A172 (cell line): Measurements from ENCODE around the gene SLCO3A1. TPM values are rescaled to one million over a fixed set of nuclear protein-coding genes. Genes with fewer than 3 reads are reported as not detected.

Experiments used
- DNase-seq: peaks from one replicate; pipeline ENCODE4 v3.0.0-alpha.2; 2015; ENCODE audit warnings: low spot score
- total RNA-seq: library from RNA; depleted of rRNA; stranded (reverse); fragments of >200 nt; shearing (Covaris generic); gene quantifications from 2 replicates; pipeline ENCODE4 v1.2.3, GENCODE V29; 2014

The SLCO3A1 gene
- total RNA-seq, 1 experiment from 2014 or later = 4.0 TPM

DNA sequence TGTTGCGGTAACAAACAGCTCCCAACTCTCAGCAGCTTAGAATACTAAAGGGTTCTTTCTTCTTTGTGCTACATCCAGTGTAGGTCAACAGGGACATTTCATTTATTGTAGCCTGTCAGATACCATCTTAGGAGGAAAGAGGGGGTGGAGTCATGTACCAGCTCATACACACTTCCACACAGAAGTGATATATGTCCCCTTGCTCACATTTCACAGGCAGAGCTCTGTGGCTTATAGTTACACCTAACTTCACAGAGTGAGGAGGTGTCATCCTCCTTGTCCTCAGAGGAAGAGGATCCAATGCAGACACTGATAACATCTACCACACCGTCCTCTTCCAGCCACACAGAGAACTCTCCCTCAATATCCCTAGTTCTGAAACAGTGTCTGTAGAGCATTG lies 247.2 kb downstream of the SLCO3A1 start:
- no peak for DNase-seq

GRCh38 chr15:92101708-92102394 lies 248.3 kb downstream of the SLCO3A1 start:
- no peak for DNase-seq

- DNase-seq = no peak
Observed at GRCh38 chr15:92102395-92102755, 248.9 kb downstream of the SLCO3A1 start.

- no peak for DNase-seq
Observed at GRCh38 chr15:92104072-92104471, 250.6 kb downstream of the SLCO3A1 start.

DNA sequence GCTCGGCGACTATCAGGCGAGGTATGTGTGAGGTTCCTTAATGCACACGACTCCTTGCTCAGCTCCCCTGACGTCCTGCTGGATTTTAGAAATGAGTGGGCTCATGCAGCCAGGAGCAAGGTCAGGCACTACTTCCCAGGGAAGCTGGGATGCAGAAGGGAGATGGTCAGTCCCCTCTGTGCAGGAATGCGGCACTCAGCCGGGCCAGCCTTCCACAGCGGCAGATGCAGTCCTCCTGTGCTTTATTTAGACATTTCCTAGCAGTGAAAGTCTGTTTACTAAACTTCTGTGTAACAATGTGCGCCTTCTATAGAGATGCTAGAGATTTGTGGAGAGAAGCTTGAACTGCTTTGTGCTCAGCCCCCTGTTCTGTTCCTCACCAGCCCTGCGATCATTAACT lies 252.1 kb downstream of the SLCO3A1 start:
- DNase-seq = no peak

DNA sequence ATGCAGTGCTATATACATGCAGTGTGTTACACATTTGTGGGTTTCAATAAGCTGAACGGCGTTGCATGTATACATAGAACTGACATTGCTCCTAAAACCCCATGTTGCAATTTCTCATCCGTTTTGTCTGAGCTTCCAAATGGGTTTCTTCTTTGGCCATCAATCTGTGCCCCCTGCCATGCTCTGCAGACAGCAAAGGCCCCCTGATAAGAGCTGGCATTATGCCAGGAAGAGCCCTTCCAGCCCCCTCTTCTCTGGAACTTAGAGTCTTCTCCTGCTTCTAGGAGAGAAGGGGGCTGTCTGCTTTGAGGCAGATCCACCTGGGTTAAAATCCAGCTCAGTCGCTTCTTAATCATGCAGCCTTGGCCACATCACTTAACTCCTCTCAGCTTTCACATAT lies 254.0 kb downstream of the SLCO3A1 start:
- no peak for DNase-seq

DNA sequence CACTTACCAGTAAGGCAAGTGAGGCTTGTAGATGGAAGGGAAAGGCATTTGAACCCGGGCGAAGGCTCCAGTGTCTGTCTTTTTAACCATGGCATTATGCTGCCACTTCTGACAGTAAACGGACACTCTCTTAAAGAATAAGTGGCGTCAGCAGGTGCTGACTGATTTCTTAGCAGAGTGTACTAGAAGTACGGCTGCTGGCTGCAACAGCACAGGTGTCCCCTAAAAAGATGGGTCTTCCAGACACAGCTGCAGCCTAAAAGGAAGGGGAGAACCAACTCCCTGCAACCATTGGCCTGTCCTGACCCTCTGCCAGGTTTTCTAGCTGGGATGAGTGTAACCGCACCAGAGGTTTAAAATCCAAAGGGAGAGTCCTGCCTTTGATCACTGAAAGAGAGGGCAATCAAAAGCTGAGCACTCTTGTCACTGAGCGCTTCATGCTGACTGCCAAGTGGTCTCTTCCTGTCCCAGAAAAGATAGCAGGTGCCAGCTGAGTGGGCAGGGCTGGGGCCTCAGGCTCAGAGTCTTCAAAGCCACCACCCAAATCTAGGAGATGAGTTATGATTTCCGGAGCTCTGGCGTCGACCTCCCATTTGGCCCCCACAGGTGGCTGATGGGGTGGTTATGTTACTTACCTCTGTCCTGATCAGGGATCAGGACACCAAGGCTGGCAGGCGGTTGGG lies 255.8 kb downstream of the SLCO3A1 start:
- no peak for DNase-seq

DNA sequence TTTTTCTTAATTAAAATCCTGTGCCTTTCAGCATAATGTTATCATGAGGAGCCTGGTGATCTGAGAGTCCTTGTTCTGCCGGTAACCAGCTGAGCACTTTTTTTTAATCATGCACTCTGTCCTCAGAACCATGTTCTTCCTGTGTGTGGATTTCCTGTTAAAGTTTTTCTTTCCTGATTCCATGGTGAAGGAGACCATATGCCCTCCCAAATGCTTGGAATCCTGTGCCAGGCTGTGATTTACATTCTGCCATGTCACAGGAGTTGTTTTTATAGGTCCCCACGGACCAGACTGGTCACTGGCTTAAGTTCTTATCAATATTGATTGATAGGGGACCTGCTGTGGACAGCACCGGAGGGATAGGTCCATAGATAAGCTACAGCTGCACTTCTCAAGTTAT lies 257.8 kb downstream of the SLCO3A1 start:
- DNase-seq = no peak

GRCh38 chr15:92111751-92112150 lies 258.2 kb downstream of the SLCO3A1 start:
- DNase-seq = no peak

GRCh38 chr15:92112180-92112579 lies 258.7 kb downstream of the SLCO3A1 start:
- no peak for DNase-seq

DNA sequence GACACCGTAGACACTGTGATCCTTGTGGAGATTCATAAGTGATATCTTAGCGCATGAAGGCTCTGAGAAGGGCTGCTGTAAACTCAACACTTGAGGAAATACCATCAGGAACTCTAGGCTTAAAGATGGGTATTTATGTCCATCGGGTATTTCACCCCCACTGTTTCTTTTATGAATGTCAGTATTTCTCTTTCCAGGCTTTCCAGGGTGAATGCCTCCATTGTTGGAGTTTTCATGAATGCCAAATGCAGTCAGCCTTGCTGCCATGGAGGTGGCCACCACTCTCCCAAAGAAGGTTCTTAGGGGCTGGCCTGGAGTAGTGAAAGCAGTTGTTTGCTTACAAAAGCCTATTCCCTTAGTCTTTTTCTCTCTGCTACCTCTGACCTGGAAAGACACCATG lies 259.2 kb downstream of the SLCO3A1 start:
- DNase-seq = no peak

- no peak for DNase-seq
Observed at GRCh38 chr15:92113832-92114231, 260.3 kb downstream of the SLCO3A1 start.

- no peak for DNase-seq
Observed at GRCh38 chr15:92115834-92116233, 262.3 kb downstream of the SLCO3A1 start.

DNA sequence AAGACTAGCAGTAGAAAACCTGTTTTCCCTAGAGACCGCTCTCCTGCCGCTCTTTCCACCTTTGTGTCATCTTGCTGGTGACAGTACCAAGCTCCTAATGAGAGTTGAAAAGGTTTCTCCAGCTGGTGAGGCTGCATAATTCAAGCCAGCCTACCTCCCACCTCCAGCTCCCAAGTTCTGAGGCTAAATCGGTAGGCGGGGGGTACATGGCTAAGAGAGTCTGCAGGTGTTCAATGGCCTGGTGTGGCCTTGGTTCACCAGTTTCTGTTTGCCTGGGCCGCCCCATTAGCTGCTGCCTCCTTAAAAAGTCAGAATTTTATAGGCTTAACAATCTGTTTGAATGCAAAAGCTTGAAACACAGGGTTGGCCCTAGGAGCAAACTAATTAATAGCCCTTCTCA lies 262.8 kb downstream of the SLCO3A1 start:
- no peak for DNase-seq

DNA sequence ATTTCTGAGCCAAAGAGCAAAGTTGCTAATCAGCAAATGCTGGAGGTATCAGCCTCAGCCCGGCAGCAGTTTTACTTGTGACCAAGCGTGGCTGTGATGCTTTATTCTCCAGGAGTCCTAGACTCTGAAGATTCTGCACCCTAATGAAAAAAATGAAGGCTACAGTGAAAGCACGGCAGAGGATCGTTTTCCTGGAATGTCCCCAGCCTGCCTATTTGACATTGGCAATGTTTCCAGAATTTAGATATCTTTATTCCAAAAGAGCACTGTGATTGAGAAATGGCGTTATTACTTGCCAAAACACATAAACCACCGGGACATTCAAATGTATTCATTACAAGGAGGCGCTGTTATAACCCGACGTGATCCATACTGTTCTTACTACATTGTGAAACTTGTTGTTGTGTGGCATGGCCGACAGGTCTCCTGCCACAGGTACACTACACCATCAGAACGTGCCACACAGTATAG lies 263.8 kb downstream of the SLCO3A1 start:
- DNase-seq = no peak

DNA sequence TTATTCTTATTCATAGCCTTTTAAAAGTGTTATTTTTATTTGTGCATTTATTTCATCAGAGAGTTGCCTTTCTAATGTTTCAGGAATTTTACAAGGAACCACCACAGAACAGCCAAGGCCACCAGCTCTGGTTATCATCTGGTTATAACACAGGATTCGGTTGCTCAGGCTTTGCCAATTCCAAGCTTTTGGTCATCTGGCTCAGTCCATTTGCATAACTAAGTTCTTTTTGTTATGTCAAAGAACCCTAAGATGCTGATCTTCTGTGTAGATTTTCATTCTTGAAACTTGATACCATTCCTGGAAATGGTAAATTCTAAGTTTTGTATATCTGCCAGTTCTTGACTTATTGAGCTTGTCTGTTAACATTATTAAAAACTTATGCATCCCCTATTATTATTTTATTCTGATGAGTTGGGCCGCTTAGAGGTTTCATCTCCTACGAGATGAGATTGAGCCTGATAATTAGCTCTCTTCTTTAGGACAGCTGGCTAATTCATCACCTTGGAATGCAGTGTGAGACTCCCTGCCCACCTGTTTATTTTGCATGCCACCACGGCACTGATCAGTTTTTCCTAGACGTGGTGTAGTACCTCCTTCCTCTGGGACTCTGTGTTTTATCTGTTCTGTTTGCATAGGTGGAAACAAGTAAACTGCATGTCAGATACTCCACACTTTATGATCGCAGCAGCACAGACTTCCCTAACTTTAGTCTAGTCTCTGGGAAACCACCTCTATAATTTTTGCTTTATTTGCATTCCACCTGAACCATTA lies 264.8 kb downstream of the SLCO3A1 start:
- DNase-seq = no peak

GRCh38 chr15:92118936-92119325 lies 265.4 kb downstream of the SLCO3A1 start:
- DNase-seq = no peak

DNA sequence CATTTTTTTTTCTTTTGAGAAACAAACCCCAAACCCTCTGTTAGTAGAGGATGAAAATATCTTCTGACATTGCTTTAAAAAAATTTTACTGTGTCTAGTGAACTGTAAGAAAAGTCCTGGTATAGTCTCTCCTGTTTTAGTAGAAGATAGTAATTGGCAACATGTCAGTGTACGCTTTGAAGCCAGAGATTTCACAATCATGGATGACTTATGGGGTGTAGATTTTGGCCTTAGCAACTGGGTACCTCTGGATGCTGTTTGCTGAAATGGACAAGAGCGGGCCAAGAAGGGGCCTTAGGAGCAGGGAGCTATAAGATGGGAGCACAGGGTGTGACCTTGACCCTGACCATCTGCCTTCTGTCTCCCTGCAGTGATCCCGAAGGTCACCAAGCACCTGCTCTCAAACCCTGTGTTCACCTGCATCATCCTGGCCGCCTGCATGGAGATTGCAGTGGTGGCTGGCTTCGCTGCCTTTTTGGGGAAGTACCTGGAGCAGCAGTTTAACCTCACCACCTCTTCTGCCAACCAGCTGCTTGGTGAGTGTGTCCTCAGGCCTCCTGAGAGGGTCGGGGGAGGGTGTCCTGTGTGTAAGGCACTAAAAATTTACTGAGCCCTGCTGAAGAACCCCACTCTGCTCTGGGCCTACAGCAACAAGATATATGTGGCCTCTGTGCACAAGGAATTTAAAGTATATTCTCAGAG lies 266.7 kb downstream of the SLCO3A1 start:
- no peak for DNase-seq

GRCh38 chr15:92121047-92121446 lies 267.5 kb downstream of the SLCO3A1 start:
- DNase-seq = no peak

DNA sequence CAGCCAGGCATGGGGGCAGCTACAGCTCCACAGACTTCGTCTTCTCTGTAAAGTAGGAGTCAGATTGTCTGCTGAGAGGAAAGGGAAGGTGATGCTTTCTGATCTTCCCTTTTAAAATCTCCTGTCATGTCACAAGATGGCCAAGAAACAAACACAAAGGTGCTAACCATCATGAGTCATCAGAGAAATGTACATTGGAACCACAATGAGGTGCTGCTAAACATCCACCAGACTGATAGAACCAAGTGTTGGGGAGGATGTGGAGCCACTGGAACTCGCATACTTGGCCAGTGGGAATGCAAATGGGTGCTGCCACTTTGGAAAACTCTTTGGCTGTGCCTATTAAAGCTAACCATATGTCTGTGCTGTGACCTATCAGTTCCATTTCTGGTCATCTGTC lies 268.8 kb downstream of the SLCO3A1 start:
- DNase-seq = no peak

DNA sequence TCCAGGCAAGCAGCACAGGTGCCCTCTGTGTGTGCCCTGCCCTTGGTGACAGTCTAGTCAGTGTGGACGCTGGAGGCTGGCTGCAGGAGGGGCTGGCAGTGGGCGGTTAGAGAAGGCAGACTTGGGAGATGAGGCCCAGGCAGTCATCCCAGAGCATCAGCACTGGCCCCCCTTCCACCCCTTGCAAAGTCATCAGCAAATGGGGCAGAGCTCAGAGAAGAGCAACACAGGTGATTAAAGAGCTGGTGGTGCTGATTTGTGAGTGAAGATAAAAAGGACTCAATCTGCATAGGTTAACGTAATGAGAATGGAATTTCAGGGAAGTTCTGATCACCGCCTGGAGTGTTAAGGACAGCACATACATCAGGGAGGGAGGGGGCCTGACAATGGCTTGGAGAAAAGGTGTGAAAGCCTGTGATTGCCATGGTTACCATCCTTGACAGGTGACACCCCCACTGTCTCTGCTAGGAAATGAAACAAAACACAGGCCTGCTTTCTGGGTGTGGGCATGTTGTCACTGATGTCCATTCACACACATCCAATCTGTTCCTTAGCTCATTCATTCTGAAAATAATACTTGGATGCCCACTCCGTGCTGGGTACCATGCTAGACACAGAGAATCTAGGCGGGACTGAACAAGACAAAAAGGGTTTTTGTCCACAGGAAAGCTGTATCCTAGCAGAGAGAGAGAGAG lies 270.6 kb downstream of the SLCO3A1 start:
- no peak for DNase-seq

DNA sequence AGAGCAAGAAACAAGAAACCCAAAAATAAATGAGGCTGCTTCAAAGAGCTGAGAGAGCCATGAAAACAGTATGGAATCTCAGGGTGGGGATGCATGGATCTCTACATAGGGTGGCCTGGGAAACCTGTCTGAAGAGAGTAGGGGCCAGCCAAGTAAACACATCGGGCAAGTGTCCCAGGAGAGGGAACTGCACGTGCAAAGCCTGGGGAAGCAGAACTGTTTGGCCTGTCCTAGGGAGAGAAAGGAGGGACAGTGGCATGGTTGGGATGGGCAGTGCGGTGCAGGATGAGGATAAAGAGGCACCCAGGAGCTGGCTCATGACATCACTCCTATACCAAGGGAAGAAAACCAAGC lies 271.1 kb downstream of the SLCO3A1 start:
- no peak for DNase-seq
